Measurements from ENCODE around the gene GMEB1.
A peak's percentile ranks its signal among the peaks of the same experiment; 100 is the strongest.
"Not testable (repeated sequence)": the region's sequence is repeated elsewhere in the genome, so short reads cannot be mapped to it uniquely, and the experiment has no call there.

GMEB1 gene

GRCh38 chr1:28642056-28642846 lies 26.3 kb upstream of the GMEB1 start:
- Histone ChIP-seq H3K79me2 (ENCODE audit: control insufficient read depth, insufficient read depth, low read length, poor library complexity) (peaks cover 10% of the 10 kb centered on the region), H4K12ac (ENCODE audit: low read depth, low read length) (peak overlapping the region; percentile 95), H3K4ac (ENCODE audit: low read depth, low read length) (peak overlapping the region; percentile 85), H3K18ac (ENCODE audit: low read length) (peak overlapping the region; percentile 97), H3K79me1 (ENCODE audit: low read length) (peaks cover 11% of the 10 kb centered on the region), H2BK5ac (ENCODE audit: low read depth, low read length, poor library complexity) (peak overlapping the region; percentile 88), H4K91ac (ENCODE audit: low read depth, low read length) (peak overlapping the region; percentile 79), H3K27me3 (ENCODE audit: insufficient read depth, low read length) (no peaks in the 10 kb centered on the region), H2BK12ac (ENCODE audit: low read length) (peak overlapping the region; percentile 35), H3K4me3 (ENCODE audit: low read depth, low read length) (peak overlapping the region; percentile 83), H2BK120ac (ENCODE audit: insufficient read depth, low read length, poor library complexity) (peak overlapping the region; percentile 86), H2AFZ (ENCODE audit: insufficient read depth, low read length, poor library complexity) (peak overlapping the region; percentile 93), H3K36me3 (ENCODE audit: control insufficient read depth in 1 of 2, insufficient read depth in 2 of 2, low read length in 2 of 2) (no peaks in the 10 kb centered on the region), H2AK5ac (ENCODE audit: low read length) (peak overlapping the region; percentile 71), H3K9ac (ENCODE audit: low read length) (peak overlapping the region; percentile 86), H3K4me2 (ENCODE audit: low read length) (peak overlapping the region; percentile 73), H4K8ac (ENCODE audit: low read depth, low read length) (peak overlapping the region; percentile 98), H3K9me3 (ENCODE audit: insufficient read depth, low read depth, low read length) (no peaks in the 10 kb centered on the region), H3K14ac (ENCODE audit: low read length) (peak overlapping the region; percentile 97), H3K4me1 (ENCODE audit: control insufficient read depth in 1 of 2, insufficient read depth in 2 of 2, low read length in 2 of 2) (peaks cover 5 to 8% of the 10 kb centered on the region in 2 experiments), H3K23ac (ENCODE audit: low read length) (no peak overlapping the region), H3K27ac (ENCODE audit: low read depth, low read length) (peak overlapping the region; percentile 88)
- no CpG with 5 or more reads among the region's 26 CpGs for WGBS (ENCODE audit: extremely low coverage, insufficient coverage, insufficient read length)
- peak; percentile 4 to 34 for DNase-seq

GRCh38 chr1:28642847-28643635 lies 25.5 kb upstream of the GMEB1 start, which contains the start of gene TAF12:
TSS of gene TAF12 (minus strand) at chr1:28643067. CDS start at chr1:28622081, 20,986 bp downstream.
- H3K9ac ChIP-seq (ENCODE audit: low read length): peak within 1 kb of the TSS; percentile 86
- H3K27ac ChIP-seq (ENCODE audit: low read depth, low read length): peak within 1 kb of the TSS; percentile 88
- peak within 1 kb of the TSS; percentile 97 for H3K18ac ChIP-seq (ENCODE audit: low read length)
- WGBS (ENCODE audit: extremely low coverage, insufficient coverage, insufficient read length): no CpG with 5 or more reads among the region's 49 CpGs
- DNase-seq: peak; percentile 97 to 98
- H2BK12ac ChIP-seq (ENCODE audit: low read length): peak within 1 kb of the TSS; percentile 35
- H4K12ac ChIP-seq (ENCODE audit: low read depth, low read length): peak within 1 kb of the TSS; percentile 95
- peak within 1 kb of the TSS; percentile 87 for H3K4me2 ChIP-seq (ENCODE audit: low read length)
- peak within 1 kb of the TSS; percentile 88 for H4K91ac ChIP-seq (ENCODE audit: low read depth, low read length)
- peak within 1 kb of the TSS; percentile 83 for H3K4me3 ChIP-seq (ENCODE audit: low read depth, low read length)
- no peaks in the 10 kb centered on the region for H3K27me3 ChIP-seq (ENCODE audit: insufficient read depth, low read length)
- H4K8ac ChIP-seq (ENCODE audit: low read depth, low read length): peak within 1 kb of the TSS; percentile 98
- H3K23ac ChIP-seq (ENCODE audit: low read length): no peak within 1 kb of the TSS
- peak within 1 kb of the TSS; percentile 71 for H2AK5ac ChIP-seq (ENCODE audit: low read length)
- peaks cover 13% of the 10 kb centered on the region for H3K79me1 ChIP-seq (ENCODE audit: low read length)
- H2BK120ac ChIP-seq (ENCODE audit: insufficient read depth, low read length, poor library complexity): peak within 1 kb of the TSS; percentile 86
- H3K79me2 ChIP-seq (ENCODE audit: control insufficient read depth, insufficient read depth, low read length, poor library complexity): peaks cover 10% of the 10 kb centered on the region
- peak within 1 kb of the TSS; percentile 97 for H3K14ac ChIP-seq (ENCODE audit: low read length)
- peaks cover 5 to 8% of the 10 kb centered on the region in 2 experiments for H3K4me1 ChIP-seq (ENCODE audit: control insufficient read depth in 1 of 2, insufficient read depth in 2 of 2, low read length in 2 of 2)
- peak within 1 kb of the TSS; percentile 88 for H2BK5ac ChIP-seq (ENCODE audit: low read depth, low read length, poor library complexity)
- H3K4ac ChIP-seq (ENCODE audit: low read depth, low read length): peak within 1 kb of the TSS; percentile 85
- no peaks in the 10 kb centered on the region for H3K36me3 ChIP-seq (ENCODE audit: control insufficient read depth in 1 of 2, insufficient read depth in 2 of 2, low read length in 2 of 2)
- H2AFZ ChIP-seq (ENCODE audit: insufficient read depth, low read length, poor library complexity): peak within 1 kb of the TSS; percentile 93
- H3K9me3 ChIP-seq (ENCODE audit: insufficient read depth, low read depth, low read length): no peaks in the 10 kb centered on the region

- H2AK5ac ChIP-seq (ENCODE audit: low read length): peak overlapping the region; percentile 61
- no peak overlapping the region for H4K91ac ChIP-seq (ENCODE audit: low read depth, low read length)
- peak overlapping the region; percentile 50 for H4K8ac ChIP-seq (ENCODE audit: low read depth, low read length)
- H2BK12ac ChIP-seq (ENCODE audit: low read length): peak overlapping the region; percentile 66
- no peak overlapping the region for H3K14ac ChIP-seq (ENCODE audit: low read length)
- no peak overlapping the region for H3K18ac ChIP-seq (ENCODE audit: low read length)
- H3K79me1 ChIP-seq (ENCODE audit: low read length): peaks cover 16% of the 10 kb centered on the region
- no peak overlapping the region for H3K27ac ChIP-seq (ENCODE audit: low read depth, low read length)
- H2AFZ ChIP-seq (ENCODE audit: insufficient read depth, low read length, poor library complexity): no peak overlapping the region
- DNase-seq: no peak
- peaks cover 5 to 10% of the 10 kb centered on the region in 2 experiments for H3K4me1 ChIP-seq (ENCODE audit: control insufficient read depth in 1 of 2, insufficient read depth in 2 of 2, low read length in 2 of 2)
- no peak overlapping the region for H2BK5ac ChIP-seq (ENCODE audit: low read depth, low read length, poor library complexity)
- no peak overlapping the region for H2BK120ac ChIP-seq (ENCODE audit: insufficient read depth, low read length, poor library complexity)
- no peaks in the 10 kb centered on the region for H3K36me3 ChIP-seq (ENCODE audit: control insufficient read depth in 1 of 2, insufficient read depth in 2 of 2, low read length in 2 of 2)
- H3K79me2 ChIP-seq (ENCODE audit: control insufficient read depth, insufficient read depth, low read length, poor library complexity): peaks cover 10% of the 10 kb centered on the region
- no peak overlapping the region for H3K4me3 ChIP-seq (ENCODE audit: low read depth, low read length)
- H3K27me3 ChIP-seq (ENCODE audit: insufficient read depth, low read length): no peaks in the 10 kb centered on the region
- no peak overlapping the region for H4K12ac ChIP-seq (ENCODE audit: low read depth, low read length)
- H3K9me3 ChIP-seq (ENCODE audit: insufficient read depth, low read depth, low read length): no peaks in the 10 kb centered on the region
- no peak overlapping the region for H3K4ac ChIP-seq (ENCODE audit: low read depth, low read length)
- WGBS (ENCODE audit: extremely low coverage, insufficient coverage, insufficient read length): no CpG with 5 or more reads among the region's 3 CpGs
- H3K9ac ChIP-seq (ENCODE audit: low read length): no peak overlapping the region
- no peak overlapping the region for H3K23ac ChIP-seq (ENCODE audit: low read length)
- no peak overlapping the region for H3K4me2 ChIP-seq (ENCODE audit: low read length)
Observed at GRCh38 chr1:28644494-28644893, 24.1 kb upstream of the GMEB1 start.

- not testable (repeated sequence) for H4K12ac ChIP-seq (ENCODE audit: low read depth, low read length); H3K4me2 ChIP-seq (ENCODE audit: low read length)
- no CpG with 5 or more reads among the region's 11 CpGs for WGBS (ENCODE audit: extremely low coverage, insufficient coverage, insufficient read length)
Observed at GRCh38 chr1:28645406-28645805, 23.2 kb upstream of the GMEB1 start.

More at GRCh38 chr1:28645406-28645805, 23.2 kb upstream of the GMEB1 start:
- H3K27me3 ChIP-seq (ENCODE audit: insufficient read depth, low read length); H3K23ac ChIP-seq (ENCODE audit: low read length); H2BK120ac ChIP-seq (ENCODE audit: insufficient read depth, low read length, poor library complexity); H4K8ac ChIP-seq (ENCODE audit: low read depth, low read length); H4K91ac ChIP-seq (ENCODE audit: low read depth, low read length); H3K4ac ChIP-seq (ENCODE audit: low read depth, low read length); H3K4me3 ChIP-seq (ENCODE audit: low read depth, low read length); H2BK12ac ChIP-seq (ENCODE audit: low read length); H3K79me2 ChIP-seq (ENCODE audit: control insufficient read depth, insufficient read depth, low read length, poor library complexity); H2AK5ac ChIP-seq (ENCODE audit: low read length); H3K9ac ChIP-seq (ENCODE audit: low read length); H3K36me3 ChIP-seq (ENCODE audit: control insufficient read depth in 1 of 2, insufficient read depth in 2 of 2, low read length in 2 of 2); H3K9me3 ChIP-seq (ENCODE audit: insufficient read depth, low read depth, low read length); DNase-seq; H3K14ac ChIP-seq (ENCODE audit: low read length); H3K18ac ChIP-seq (ENCODE audit: low read length): not testable (repeated sequence)
- H2AFZ ChIP-seq (ENCODE audit: insufficient read depth, low read length, poor library complexity): peak overlapping the region; percentile 17
- H3K27ac ChIP-seq (ENCODE audit: low read depth, low read length): peak overlapping the region; percentile 57
- H3K4me1 ChIP-seq (ENCODE audit: control insufficient read depth in 1 of 2, insufficient read depth in 2 of 2, low read length in 2 of 2): peaks cover 5 to 10% of the 10 kb centered on the region in 2 experiments
- H3K79me1 ChIP-seq (ENCODE audit: low read length): peaks cover 16% of the 10 kb centered on the region
- H2BK5ac ChIP-seq (ENCODE audit: low read depth, low read length, poor library complexity): peak overlapping the region; percentile 42

Measured in trophoblast cell (in vitro differentiated cells and primary cell).